Measurements from ENCODE around the gene EDN2.

DNA sequence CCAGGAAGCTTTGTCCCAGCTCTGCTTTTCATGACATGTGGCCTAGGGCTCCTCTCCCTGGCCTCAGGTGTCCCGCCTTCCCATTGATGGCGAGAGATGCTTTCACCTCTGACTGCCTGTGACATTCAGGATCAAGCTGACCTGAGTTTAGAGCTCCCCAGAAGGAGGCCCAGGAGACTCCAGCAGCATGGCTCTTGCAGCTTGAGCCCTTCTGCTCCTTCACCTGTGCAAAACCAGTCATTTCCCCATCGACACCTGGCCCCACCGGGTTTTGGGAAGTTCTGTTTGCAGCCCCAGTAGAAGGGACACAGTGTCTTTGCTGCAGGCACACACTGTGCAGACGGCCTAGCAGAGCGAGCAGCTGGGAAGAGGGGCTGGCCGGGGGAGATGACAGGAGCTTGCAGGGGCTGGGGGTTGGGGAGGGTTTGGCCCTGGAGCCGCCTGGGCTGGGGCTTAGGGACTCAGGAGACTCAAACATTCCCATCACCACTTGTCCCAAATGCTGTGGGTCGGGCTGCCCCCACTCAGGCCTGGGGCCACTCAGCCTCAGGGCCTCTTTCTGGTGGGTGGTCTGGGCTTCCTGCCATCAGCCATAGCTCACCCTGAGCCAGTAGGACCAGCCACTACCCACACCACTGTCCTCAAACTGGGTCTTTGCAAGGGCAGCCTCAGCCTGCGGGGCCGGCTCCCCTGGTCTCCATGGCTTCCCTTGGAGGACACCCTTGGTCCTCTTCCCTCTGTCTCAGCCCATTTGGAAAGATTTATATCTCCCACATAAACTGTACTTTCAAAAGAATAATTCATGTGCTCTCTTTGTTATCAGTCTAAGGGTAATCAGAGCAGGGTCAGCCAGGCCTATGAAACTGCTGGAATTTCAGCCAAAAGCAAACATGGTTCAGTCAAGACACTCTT is 3.8 kb upstream of the EDN2 start:
- TF ChIP-seq POLR2AphosphoS5 (IDR thresholded peaks at IDR 0.05) (no peak), EP300 (conservative IDR thresholded peaks at IDR 0.05; ENCODE audit: poor library complexity, severe bottlenecking) (no peak), REST (IDR thresholded peaks at IDR 0.05; ENCODE audit: borderline replicate concordance) (no peak), CTCF (IDR thresholded peaks at IDR 0.05; ENCODE audit: poor library complexity, severe bottlenecking) (no peak), EZH2 (IDR thresholded peaks at IDR 0.05; ENCODE audit: borderline replicate concordance, insufficient read depth, low read length, poor library complexity, severe bottlenecking) (no peak), RAD21 (conservative IDR thresholded peaks at IDR 0.05) (no peak), TAF1 (IDR thresholded peaks at IDR 0.05; ENCODE audit: low read depth) (no peak), SMC3 (conservative IDR thresholded peaks at IDR 0.05; ENCODE audit: poor library complexity) (no peak), MXI1 (conservative IDR thresholded peaks at IDR 0.05; ENCODE audit: poor library complexity, severe bottlenecking) (no peak)
